SK-N-DZ (cell line): ENCODE data around the gene GUCA1A.
"Not testable (repeated sequence)": the region's sequence is repeated elsewhere in the genome, so short reads cannot be mapped to it uniquely, and the experiment has no call there.

ENCODE experiments used
- DNase-seq: peaks from one replicate; pipeline ENCODE4 v3.0.0-alpha.2; 2015; ENCODE audit warnings: low spot score

The GUCA1A gene

DNA sequence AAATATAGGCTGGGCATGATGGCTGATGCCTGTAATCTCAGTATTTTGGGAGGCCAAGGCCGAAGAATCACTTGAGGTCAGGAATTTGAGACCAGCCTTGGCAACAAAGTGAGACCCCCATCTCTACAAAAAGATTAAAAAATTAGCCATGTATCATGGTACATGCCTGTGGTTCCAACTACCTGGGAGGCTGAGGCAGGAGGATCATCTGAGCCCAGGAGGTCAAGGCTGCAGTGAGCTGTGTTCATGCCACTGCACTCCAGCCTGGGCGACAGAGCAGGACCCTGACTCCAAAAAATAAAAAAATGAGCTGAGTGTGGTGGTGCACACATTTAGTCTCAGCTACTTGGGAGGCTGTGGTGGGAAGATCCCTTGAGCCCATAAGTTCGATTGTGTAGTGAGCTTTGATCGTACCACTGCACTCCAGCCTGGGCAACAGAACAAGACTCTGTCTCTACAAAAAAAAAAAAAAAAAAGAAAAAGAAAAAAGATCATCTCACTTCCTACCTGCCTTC is 31.7 kb downstream of the GUCA1A start:
- DNase-seq, result no peak

DNA sequence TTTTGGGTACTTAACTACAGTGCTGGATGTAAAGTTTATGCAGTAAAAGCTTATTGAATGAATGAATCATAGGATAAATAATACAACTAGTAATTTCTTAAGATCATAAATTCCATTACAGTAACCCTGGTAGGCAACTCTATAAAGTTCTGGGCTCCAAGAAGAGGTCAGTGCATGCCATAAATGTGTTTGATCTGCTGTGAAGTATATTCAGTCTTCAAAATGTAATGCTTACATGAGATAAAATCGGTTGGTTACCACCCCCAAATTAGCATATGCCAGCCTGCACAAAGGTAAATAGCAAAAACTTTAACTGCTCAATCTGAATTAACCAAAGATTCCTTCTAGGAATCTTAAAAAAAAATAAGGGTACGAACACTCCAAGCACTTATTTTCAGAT is 34.4 kb downstream of the GUCA1A start:
- DNase-seq, result not testable (repeated sequence)

DNA sequence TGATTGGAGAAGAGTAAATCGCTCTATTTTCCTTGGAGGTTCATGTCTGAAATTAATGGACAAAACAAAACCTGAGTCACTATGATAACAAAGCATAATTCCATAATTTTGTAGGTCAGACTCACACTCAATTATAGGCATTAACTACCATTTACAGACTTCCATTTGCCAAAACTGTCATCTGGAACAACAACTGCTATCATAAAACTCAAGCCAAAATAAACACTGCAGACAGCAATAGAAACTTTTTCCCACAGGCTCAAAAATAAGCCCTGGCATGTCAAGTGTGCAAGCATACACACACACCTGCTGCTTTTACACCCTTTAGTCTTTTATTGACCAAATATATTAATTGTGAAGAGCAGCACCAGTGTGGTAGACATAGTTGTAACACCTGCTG is 37.4 kb downstream of the GUCA1A start:
- DNase-seq, result no peak

DNA sequence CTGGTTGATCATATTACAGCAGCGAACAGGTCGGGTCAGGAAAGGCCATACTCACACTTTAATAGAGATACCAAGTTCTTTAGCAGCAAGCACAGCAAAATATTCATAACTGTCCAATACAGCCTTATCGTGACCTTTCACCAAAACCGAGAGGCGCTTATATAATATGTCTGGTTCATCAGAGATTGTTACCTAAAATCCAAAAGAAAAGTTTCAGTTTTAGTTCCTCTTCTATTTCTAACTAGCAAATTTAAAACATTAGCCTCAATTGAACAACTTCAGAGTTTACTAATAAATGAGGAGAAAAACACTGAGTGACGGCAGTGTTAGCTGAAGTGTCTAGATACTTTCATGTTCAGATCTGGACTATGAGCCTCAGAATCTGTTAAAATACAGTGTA is 38.6 kb downstream of the GUCA1A start:
- no peak for DNase-seq

DNA sequence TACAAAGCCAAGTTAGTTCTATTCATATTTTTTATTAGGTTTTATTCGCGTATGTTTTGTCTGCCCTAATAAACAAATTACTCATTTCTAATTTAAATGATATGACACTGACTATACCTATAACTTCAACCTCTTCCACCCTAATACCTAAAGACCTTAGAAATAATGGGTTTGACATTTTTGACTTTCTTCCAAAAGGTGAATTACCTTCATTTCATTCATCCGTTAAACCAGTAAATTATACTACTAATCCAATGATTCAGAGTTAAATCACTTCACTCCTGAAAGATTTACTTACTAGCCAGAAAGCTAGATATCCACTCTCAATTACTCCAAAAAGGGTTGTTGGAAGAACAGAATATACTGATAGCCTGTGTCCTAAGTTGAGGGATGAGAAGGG is 39.3 kb downstream of the GUCA1A start:
- no peak for DNase-seq

DNA sequence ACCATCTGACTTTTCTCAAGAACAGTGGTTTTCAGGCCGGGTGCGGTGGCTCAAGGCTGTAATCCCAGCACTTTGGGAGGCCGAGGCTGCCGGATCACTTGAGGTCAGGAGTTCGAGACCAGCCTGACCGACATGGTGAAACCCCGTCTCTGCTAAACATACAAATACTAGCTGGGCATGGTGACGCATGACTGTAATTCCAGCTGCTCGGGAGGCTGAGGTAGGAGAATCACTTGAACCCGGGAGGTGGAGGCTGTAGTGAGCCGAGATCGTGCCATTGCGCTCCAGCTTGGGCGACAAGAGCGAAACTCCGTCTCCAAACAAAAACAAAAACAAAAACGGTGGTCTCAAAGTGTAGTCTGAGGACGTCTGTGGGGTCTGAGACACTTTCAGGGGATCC is 43.3 kb downstream of the GUCA1A start:
- DNase-seq, result not testable (repeated sequence)

DNA sequence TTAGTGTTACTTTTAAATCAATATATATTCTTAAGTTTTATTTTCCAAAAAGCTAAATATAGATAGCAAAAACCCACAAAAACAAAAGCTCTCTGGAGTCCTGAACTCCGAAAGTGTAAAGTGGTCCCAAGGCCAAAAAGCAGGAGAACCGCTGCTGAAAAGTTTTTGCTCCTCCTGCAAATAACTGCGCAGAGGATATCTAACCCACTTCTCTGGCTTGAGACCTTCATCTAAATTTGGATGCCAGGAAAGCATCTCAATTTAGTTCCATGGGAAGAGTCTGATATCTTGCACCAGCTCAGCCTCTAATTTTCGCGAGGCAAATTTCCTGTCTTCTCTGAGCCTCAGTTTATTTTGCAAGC is 44.0 kb downstream of the GUCA1A start:
- DNase-seq, result no peak

DNA sequence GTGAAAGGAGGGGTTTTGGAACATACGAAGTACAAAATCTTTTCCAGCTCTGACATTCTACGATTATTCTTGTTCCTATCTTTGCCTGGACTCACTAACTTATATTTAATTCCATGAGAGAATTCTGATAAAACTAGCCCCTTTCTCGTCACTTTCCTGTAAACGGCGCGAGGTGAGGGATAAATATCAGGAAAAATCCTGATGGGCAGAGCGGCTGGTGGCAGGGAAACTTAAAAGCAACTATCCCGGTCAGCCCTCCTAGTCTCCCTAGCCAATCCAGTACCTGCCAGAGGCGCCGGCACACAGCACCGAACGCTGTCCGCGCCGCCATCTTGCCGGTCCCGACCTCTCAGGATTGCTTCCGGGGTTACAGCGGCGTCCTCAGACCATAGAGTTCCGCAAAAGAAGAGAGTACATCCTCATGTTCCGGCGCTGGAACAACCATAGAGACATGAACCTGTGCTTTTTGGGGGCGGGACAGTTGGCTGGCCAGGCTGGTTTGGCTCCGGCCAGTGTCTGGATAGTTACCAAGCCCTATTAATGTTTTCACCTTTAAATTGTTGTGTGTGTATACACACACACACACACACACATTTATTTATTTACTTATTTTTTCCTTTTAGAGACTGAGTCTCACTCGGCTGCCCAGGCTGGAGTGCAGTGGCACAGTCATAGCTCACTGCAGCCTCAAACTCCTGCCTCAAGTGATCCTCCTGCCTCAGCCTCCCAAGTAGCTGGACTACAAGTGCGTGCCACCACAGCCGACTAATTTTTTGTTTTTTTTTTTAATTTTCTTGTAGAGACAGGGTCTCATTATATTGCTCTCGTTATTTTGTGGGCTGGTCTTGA is 44.6 kb downstream of the GUCA1A start, which contains the start of gene MRPS10:
Gene MRPS10, minus strand, starts transcription at position 343 of the 849 bp plus-strand sequence. Its CDS starts 12 bp downstream, at position 331.
- DNase-seq, result peak; percentile 96

DNA sequence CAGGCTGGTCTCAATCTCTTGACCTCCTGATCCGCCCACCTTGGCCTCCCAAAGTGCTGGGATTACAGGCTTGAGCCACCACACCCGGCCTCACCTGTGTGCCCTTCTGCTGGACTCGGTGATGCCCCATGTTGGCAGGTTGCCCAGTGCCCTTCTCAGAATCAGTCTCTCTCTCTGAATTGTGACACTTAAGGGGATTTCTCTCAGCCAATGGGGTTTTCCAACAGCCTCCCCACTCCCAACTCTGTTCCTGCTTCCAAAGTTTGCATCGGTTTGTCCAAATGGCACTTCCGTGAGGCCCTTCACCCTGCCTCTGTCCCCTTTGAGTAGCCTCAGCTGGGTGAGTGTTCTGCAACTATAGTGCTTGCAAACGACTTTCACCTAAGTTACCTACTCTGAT is 47.6 kb downstream of the GUCA1A start:
- no peak for DNase-seq

DNA sequence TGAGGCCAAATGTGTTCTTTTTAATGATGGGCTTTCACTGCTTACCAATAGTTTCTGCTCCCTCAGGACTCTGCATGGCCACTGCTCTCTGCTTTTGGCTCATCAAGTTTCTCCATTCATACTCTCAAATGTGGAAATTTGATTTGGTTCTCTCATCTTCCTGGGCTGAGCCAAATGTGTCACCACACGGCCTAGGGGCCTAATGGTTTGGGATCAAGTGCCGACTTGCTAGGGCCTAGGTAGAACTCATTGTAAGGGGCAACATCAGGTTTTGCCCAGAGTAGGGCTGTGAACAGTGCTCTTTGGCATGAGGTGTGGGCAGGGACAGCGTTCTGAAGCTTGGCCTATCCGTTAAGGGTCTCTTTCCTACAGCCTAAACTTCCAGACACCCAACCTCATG is 48.4 kb downstream of the GUCA1A start:
- no peak for DNase-seq

DNA sequence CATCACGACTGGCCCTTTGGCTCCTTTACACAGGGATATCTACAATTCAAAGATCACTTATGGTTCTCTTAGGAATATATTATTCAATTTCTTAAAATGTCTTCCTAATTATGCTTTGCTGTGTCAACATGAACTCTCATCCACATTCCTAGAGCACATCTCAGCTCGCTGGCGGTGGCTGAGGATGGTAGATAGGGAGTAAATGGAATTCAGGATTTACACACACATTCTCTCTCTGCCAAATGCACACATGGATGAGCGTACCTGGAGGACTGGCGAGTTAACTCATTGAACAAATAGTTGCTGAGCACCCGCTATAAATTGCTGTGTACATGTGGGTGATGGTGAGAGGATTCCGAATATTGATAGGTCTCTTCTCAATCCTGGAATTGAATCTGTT is 49.3 kb downstream of the GUCA1A start:
- no peak for DNase-seq

DNA sequence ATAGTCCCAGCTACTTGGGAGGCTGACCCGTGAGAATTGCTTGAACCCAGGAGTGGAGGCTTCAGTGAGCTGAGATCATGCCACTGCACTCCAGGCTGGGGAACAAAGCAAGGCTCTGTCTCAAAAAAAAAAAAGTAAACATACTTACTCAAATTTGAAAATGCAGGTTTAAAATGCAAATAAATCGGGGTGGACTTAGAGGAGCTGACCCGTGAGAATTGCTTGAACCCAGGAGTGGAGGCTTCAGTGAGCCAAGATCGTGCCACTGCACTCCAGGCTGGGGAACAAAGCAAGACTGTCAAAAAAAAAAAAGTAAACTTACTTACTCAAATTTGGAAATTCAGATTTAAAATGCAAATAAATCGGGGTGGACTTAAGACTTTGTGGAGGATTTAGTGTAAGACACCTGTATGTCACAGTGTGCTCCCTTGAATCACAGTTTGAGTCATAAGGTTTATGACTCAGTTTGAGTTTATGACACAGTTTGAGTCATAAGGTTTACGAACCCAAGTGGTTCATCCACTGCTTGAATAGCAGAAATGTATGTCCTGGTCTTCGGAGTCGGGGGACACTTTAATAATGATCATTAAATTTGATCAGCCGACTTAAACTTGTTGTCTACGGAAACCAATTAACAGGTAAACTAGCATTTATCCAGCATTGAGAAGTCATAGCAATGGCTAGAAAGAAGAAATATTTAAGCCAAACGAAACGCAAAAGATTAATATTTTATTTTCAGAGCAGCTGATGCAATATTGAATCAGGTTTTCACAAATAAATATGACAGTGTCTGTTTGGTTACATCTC is 51.3 kb downstream of the GUCA1A start:
- DNase-seq, result no peak

DNA sequence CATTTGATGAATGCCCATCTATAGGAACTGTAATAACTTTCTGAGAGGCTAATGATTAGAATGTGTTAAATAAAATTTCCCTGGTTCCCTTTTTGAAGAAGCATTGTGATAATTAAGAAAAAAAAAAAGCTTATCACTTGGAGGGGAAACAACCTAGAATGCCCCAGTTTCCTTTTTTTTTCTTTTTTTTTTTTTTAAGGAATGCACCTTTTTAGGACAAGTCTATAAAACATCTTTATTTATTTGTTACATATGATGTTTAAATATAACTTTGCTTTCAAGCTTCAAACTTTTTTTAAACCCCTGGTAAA is 51.8 kb downstream of the GUCA1A start:
- no peak for DNase-seq

DNA sequence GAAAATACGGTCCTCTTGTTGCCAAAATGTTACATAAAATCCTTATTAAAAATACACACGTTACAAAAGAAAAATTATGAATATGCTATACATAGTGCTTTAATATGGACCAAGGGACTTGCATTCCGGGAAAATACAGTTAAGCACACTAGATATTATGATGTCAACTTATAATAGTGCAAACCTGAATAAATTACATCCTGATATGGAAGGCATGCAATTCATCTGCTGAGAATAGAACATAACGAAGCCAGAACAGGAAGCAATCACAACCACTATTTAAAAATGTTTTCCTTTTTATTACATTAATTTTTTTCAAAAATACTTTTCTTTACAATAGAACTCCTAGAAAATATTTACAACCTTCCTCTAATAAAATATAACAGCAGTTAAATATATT is 52.3 kb downstream of the GUCA1A start:
- no peak for DNase-seq

DNA sequence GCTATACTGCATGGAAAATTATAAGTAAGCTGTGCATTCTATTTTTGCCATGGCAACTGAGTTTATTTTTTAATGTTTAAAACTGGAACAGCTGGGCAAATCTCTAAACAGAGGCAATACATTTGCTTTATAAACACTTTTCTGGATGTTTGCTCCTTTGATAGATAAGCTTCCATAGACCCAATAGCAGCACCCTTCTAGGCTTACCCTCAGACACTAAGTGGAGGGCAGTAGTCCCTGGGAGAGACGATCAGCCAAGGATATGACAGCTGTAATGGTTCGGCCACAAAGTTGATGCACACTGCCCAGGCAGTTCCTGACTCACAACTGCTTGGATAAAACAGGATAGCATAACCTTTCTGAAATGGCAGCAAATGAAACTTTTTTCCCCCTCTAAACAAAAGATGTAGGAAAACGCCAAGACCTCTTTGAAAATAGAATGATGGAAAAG is 53.0 kb downstream of the GUCA1A start:
- no peak for DNase-seq

DNA sequence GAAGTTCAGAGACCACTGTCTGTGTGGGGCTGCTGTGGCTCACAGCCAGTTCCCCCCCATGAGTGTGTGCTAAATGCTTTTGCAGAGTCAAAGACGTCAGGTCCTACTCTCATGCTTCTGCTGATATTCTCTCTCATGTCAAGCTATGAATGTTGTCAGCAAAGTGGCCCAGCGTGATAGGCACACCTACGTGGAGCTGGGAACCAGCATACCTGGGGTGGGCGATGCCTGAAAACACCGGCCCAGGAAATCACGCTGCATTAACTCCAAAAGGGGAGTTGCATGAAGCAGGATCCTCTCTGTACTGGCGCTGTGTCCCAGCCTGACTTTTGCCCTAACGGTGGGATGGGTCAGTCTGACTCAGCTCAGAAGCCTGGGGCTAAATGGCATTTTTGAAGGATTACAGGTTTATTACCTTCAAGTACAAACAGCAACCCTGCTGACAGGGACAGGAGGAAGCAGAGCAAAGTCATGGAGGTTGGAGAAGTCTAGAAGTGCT is 53.5 kb downstream of the GUCA1A start:
- DNase-seq, result no peak

DNA sequence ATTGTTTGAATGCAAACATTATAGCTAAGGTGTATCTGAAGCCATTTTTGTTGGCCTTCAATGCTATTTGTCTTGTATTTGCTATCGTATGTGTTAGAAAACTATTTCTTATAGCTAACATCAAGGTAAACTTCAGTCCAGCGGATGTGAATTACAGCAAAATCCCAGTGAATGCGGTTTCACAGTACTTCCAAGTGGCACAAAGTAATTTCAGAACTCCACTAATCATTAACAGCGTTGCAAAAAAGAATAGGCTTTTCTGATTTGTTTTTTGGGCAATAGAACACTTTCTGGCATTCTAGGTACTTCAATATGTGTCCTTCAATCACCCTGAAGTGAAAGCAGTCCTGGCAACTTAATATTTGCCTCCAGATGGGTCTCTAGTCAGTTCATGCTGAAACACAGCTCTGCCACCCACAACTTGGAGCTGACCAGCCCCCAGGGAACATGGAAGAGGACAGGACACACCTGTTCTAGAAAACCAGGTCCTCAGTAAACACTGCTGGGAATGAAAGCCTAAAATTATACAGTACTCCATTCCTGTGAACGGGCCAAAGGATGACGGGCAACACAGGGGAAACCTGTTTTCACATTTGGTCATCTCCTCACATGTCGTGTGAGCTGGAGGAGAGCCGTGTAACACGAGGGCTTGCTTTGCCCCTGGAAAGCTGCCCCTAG is 54.1 kb downstream of the GUCA1A start:
- DNase-seq, result no peak

DNA sequence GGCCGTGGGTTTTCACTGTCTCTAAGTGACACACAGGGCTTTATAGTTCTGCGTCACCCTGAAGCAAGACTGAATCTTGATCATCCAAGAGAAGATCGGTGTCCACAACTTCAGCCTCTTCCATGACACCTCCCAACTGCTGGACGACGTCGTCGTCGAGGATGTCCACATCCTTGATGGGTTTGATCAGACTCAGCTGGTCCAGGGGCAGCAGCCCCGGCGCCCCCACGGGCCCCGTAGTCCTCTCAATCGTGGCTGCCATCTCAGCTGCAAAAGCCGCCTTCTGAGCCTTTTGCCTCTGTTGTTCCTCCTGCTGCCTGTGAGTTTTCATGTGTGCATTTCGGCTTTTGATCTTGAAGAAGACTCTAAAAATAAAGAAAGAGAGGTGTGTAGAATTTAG is 55.1 kb downstream of the GUCA1A start:
- DNase-seq, result no peak
